Gastrocnemius medialis (tissue), 4 donors: Measurements from ENCODE around the gene PDE1C. TPM values are rescaled to one million over a fixed set of nuclear protein-coding genes. Genes with fewer than 3 reads are reported as not detected.

Experiments
- ATAC-seq, 2 donors: fragments of 150-250 bp; one replicate each; pipeline ENCODE4 v1.9.1; 2016
- DNase-seq, 2 donors: peaks; one replicate each; pipeline ENCODE4 v3.0.0-alpha.2; 2019
- H3K27ac ChIP-seq, 4 donors: fragments of 200-600 bp; sonication (generic); 1 replicate in 1 of 4; 2 replicates in 3 of 4; pipeline ENCODE4 v1.5.1; 2016 to 2018; ENCODE audit warnings: mild to moderate bottlenecking in 2 of 4, moderate library complexity in 1 of 4
- H3K27me3 ChIP-seq, 3 donors: fragments of 200-600 bp; sonication (generic) in 2 of 3; 1 replicate in 1 of 3; 2 replicates in 2 of 3; pipeline versions ENCODE4 v1.5.1 to v1.6.0; 2016 to 2019; ENCODE audit warnings: mild to moderate bottlenecking in 1 of 3, moderate library complexity in 1 of 3
- H3K36me3 ChIP-seq, 2 donors: fragments of 200-600 bp; sonication (generic) in 1 of 2; one replicate each; pipeline ENCODE4 v1.5.1; 2017 to 2018
- H3K4me1 ChIP-seq, 2 donors: fragments of 200-600 bp; sonication (generic) in 1 of 2; one replicate each; pipeline ENCODE4 v1.5.1; 2016 to 2017; ENCODE audit warnings: mild to moderate bottlenecking in 2 of 2
- H3K4me3 ChIP-seq, 4 donors: fragments of 200-600 bp; sonication (generic) in 3 of 4; 1 replicate in 1 of 4; 2 replicates in 3 of 4; pipeline ENCODE4 v1.5.1; 2016 to 2019; ENCODE audit warnings: mild to moderate bottlenecking in 2 of 4
- H3K9me3 ChIP-seq, 3 donors: fragments of 200-600 bp; sonication (generic) in 2 of 3; 1 replicate in 1 of 3; 2 replicates in 2 of 3; pipeline ENCODE4 v1.5.1; 2016 to 2019
- CTCF ChIP-seq, 5 experiments: fragments of 450-650 bp in 3 of 5; fragments of 200-600 bp in 2 of 5; sonication (generic) in 2 of 5; IDR thresholded peaks in 4 of 5; conservative IDR thresholded peaks in 1 of 5; 1 replicate in 4 of 5; 2 replicates in 1 of 5; pipeline ENCODE4 v1.5.1; 2016 to 2019; ENCODE audit warnings: antibody characterized with exemption in 5 of 5, mild to moderate bottlenecking in 3 of 5, moderate library complexity in 3 of 5
- POLR2A ChIP-seq, 2 donors: fragments of 450-650 bp; IDR thresholded peaks; one replicate each; pipeline ENCODE4 v1.6.1; 2017; ENCODE audit warnings: antibody characterized with exemption in 2 of 2, mild to moderate bottlenecking in 2 of 2, moderate library complexity in 2 of 2
- in situ Hi-C, 4 donors: fragments of 200-750 bp; cut with MboI; loops; one replicate each; pipeline versions ENCODE4 v1.15.0 to v1.8.0; 2017; ENCODE audit warnings: low sequenced_read_pairs in 4 of 4
- intact Hi-C: fragments of 100-400 bp; cut with DNase I; formaldehyde crosslinking; loops from one replicate; pipeline ENCODE4 v1.15.1; 2023; ENCODE audit warnings: low total_unique reads
- total RNA-seq, 4 donors: library from RNA; depleted of rRNA; stranded (reverse); fragments of >200 nt; gene quantifications; one replicate each; pipeline versions ENCODE4 v1.1.0 to v1.2.3, GENCODE V29; 2016

Gene PDE1C
- total RNA-seq, 4 donors from 2014 or later = 0.46 to 1.2 (median 0.67) TPM

GRCh38 chr7:32073533-32073932, 3.3 kb upstream of the PDE1C start:
- Histone ChIP-seq H3K4me1 (no peaks in the 10 kb centered on the region), H3K27me3 (peaks cover 9 to 24% (median 17%) of the 10 kb centered on the region in 3 donors), H3K36me3 (no peaks in the 10 kb centered on the region), H3K9me3 (no peaks in the 10 kb centered on the region), H3K4me3 (no peak overlapping the region), H3K27ac (no peak overlapping the region)
- ATAC-seq (no peak), DNase-seq (no peak)
- TF ChIP-seq CTCF (IDR thresholded peaks at IDR 0.05 in 4 of 5, conservative IDR thresholded peaks at IDR 0.05 in 1 of 5) (no peak), POLR2A (IDR thresholded peaks at IDR 0.05) (no peak)
- intact Hi-C loops (loop anchor here (10.0 kb wide), 1 partner anchor 189 kb away; no protein-coding TSS in a partner anchor), in situ Hi-C loops (no loop called here)

- TF ChIP-seq CTCF (IDR thresholded peaks at IDR 0.05 in 4 of 5, conservative IDR thresholded peaks at IDR 0.05 in 1 of 5) = no peak
- no peak for TF ChIP-seq POLR2A (IDR thresholded peaks at IDR 0.05)
- peaks cover 9 to 24% (median 17%) of the 10 kb centered on the region in 3 donors for H3K27me3 ChIP-seq
- ATAC-seq (no peak), DNase-seq (no peak)
- in situ Hi-C loops (no loop called here), intact Hi-C loops (loop anchor here (10.0 kb wide), 1 partner anchor 188 kb away; no protein-coding TSS in a partner anchor)
- H3K27ac ChIP-seq = no peak overlapping the region
- no peak overlapping the region for H3K4me3 ChIP-seq
- H3K36me3 ChIP-seq = no peaks in the 10 kb centered on the region
- H3K9me3 ChIP-seq = no peaks in the 10 kb centered on the region
- no peaks in the 10 kb centered on the region for H3K4me1 ChIP-seq
Observed at GRCh38 chr7:32072397-32072796, 2.2 kb upstream of the PDE1C start.

- no peaks in the 10 kb centered on the region for H3K9me3 ChIP-seq
- intact Hi-C loops (loop anchor here (10.0 kb wide), 1 partner anchor 187 kb away; no protein-coding TSS in a partner anchor), in situ Hi-C loops (no loop called here)
- H3K27me3 ChIP-seq = peaks cover 9 to 24% (median 17%) of the 10 kb centered on the region in 3 donors
- H3K4me1 ChIP-seq = no peaks in the 10 kb centered on the region
- peak overlapping the region in 2 of 4 donors; percentile 36 to 45 for H3K4me3 ChIP-seq
- DNase-seq (no peak), ATAC-seq (no peak)
- TF ChIP-seq CTCF (IDR thresholded peaks at IDR 0.05 in 4 of 5, conservative IDR thresholded peaks at IDR 0.05 in 1 of 5) (no peak), POLR2A (IDR thresholded peaks at IDR 0.05) (no peak)
- no peak overlapping the region for H3K27ac ChIP-seq
- H3K36me3 ChIP-seq = no peaks in the 10 kb centered on the region
Observed at GRCh38 chr7:32071466-32072091, 1.4 kb upstream of the PDE1C start.

GRCh38 chr7:32070051-32070405, 179 bp downstream of the PDE1C start:
- TF ChIP-seq POLR2A (IDR thresholded peaks at IDR 0.05) (no peak), CTCF (IDR thresholded peaks at IDR 0.05 in 4 of 5, conservative IDR thresholded peaks at IDR 0.05 in 1 of 5) (no peak)
- in situ Hi-C loops = no loop called here
- no peaks in the 10 kb centered on the region for H3K4me1 ChIP-seq
- intact Hi-C loops = loop anchor here (10.0 kb wide), 1 partner anchor 185 kb away; no protein-coding TSS in a partner anchor
- no peaks in the 10 kb centered on the region for H3K36me3 ChIP-seq
- ATAC-seq (no peak), DNase-seq (no peak)
- peak overlapping the region in 1 of 4 donors; percentile 40 for H3K27ac ChIP-seq
- peak overlapping the region in 2 of 4 donors; percentile 36 to 45 for H3K4me3 ChIP-seq
- H3K9me3 ChIP-seq = no peaks in the 10 kb centered on the region
- peaks cover 9 to 24% (median 17%) of the 10 kb centered on the region in 3 donors for H3K27me3 ChIP-seq
